ENCODE results near the gene SLC4A3. TPM values are rescaled to one million over a fixed set of nuclear protein-coding genes. Genes with fewer than 3 reads are reported as not detected.

Gene SLC4A3
- 1 to 10 TPM in 2 of 4 donors, under 1 TPM in 2; 0.34 to 2.1 (median 0.90) TPM for total RNA-seq

DNA sequence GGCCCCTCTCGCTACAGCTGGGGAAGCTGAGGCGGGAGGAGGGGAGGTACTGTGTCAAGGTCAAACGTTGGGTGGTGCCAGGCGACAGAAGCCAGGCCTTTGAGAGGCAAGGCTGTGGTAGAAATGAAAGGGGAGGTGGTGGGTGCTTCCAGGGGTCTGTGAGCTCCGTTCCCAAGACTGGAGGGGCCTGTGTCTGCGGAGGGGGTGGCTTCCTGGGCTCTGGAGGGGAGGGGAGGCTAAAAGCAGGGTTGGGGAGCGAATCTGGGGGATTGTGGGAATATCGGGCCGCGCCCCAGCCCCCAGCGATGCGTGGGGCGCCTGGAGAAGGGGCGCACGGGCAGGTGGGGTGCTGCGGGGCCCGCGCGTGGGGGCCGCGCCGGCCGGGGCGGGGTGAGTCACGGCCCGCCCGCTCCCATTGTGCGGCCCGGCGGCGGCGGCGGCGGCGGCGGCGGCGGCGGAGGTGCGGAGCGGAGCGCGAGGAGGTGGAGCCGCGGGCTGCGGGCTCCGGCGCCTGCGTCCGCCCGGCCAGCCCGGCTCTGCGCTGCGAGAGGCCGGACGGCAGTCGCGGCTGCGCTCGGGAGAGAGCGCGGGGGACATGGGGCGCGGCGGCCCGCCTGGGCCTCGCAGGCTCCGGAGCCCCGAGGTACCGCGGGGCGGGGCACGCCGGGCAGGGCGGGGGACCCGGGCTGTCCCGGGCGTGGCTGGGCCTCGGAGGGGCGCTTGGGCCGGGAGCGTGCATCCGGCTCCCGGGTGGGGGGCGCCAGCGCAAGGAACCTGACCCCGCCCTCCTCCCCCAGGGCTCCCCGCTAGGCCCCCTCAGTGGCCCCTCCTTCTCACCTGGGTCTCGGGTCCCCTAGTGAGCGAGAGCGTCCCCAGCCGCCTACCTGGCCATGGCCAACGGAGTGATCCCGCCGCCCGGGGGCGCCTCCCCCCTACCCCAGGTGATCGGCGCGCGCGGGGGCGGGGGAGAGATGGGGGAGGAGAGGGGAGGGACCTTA, at the start of gene SLC4A3:
SLC4A3 (plus strand) TSS at position 528 of the 998 bp plus-strand sequence; CDS start at position 891, 363 bp downstream.
- peak within 1 kb of the TSS; percentile 16 for H3K4me3 ChIP-seq (ENCODE audit: low read depth, poor library complexity, severe bottlenecking)
- no peak for DNase-seq (ENCODE audit: low spot score in 2 of 2)
- WGBS, 2 donors, result 9 to 10% methylated on average over 36 to 49 of the region's 103 CpGs
- TF ChIP-seq CTCF (IDR thresholded peaks at IDR 0.05), result no peak
- TF ChIP-seq POLR2A (IDR thresholded peaks at IDR 0.05), result no peak
- intact Hi-C loops (cut with DNase I; ENCODE audit: low total_unique reads), result no loop called here

GRCh38 chr2:219578811-219579613, 48.4 kb upstream of the SLC4A3 start:
- DNase-seq (ENCODE audit: low spot score in 2 of 2), result no peak
- intact Hi-C loops (cut with DNase I; ENCODE audit: low total_unique reads), result no loop called here
- TF ChIP-seq CTCF (IDR thresholded peaks at IDR 0.05), result no peak
- TF ChIP-seq POLR2A (IDR thresholded peaks at IDR 0.05), result no peak
- 79 to 82% methylated on average over 8 of the region's 8 CpGs for WGBS, 2 donors
- H3K4me3 ChIP-seq (ENCODE audit: low read depth, poor library complexity, severe bottlenecking), result no peak overlapping the region

DNA sequence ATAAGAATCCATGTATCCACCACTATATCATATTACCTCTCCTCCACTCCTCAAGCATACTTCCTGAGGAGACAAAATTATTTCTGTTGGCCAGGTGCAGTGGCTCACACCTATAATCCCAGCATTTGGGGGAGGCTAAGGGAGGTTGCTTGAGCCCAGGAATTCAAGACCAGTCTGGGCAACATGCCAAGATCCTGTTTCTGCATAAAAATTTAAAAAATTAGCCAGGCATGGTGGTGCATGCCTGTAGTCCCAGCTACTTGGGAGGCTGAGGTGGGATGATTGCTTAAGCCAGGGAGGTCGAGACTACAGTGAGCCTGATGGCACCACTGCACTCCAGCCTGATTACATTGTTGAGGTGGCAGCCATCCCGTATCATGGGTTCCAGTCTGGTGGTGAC, 46.1 kb upstream of the SLC4A3 start:
- TF ChIP-seq CTCF (IDR thresholded peaks at IDR 0.05) (no peak), POLR2A (IDR thresholded peaks at IDR 0.05) (no peak)
- no peak for DNase-seq (ENCODE audit: low spot score in 2 of 2)
- intact Hi-C loops (cut with DNase I; ENCODE audit: low total_unique reads), result no loop called here
- no peak overlapping the region for H3K4me3 ChIP-seq (ENCODE audit: low read depth, poor library complexity, severe bottlenecking)
- WGBS, 2 donors, result 74 to 83% methylated on average over 2 of the region's 2 CpGs

- no peak overlapping the region for H3K4me3 ChIP-seq (ENCODE audit: low read depth, poor library complexity, severe bottlenecking)
- 62 to 65% methylated on average over 4 of the region's 4 CpGs for WGBS, 2 donors
- no peak for DNase-seq (ENCODE audit: low spot score in 2 of 2)
- intact Hi-C loops (cut with DNase I; ENCODE audit: low total_unique reads), result no loop called here
- TF ChIP-seq POLR2A (IDR thresholded peaks at IDR 0.05) (no peak), CTCF (IDR thresholded peaks at IDR 0.05) (no peak)
Observed at GRCh38 chr2:219591091-219591490, 36.3 kb upstream of the SLC4A3 start.

DNA sequence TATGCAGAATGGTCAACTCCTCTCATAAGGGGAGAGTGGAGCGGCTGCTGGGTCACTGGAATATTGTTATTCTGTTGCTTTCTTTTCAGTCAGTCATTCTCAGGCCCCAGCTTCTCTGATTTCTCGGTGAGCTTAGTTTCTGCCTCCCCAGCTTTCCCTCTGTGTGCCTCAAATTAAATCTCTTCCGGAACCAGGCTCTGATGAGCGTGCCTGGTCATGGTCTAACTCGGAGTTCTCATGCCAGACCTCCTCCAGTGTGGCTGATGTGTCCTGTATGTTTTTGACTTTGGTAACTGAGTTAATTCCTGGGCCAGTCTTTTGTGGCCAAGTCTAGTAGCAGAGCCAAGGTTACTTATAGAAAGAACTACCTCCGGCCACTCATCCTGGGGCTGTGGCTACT, 34.7 kb upstream of the SLC4A3 start:
- intact Hi-C loops (cut with DNase I; ENCODE audit: low total_unique reads), result no loop called here
- no peak overlapping the region for H3K4me3 ChIP-seq (ENCODE audit: low read depth, poor library complexity, severe bottlenecking)
- TF ChIP-seq POLR2A (IDR thresholded peaks at IDR 0.05) (no peak), CTCF (IDR thresholded peaks at IDR 0.05) (no peak)
- 55 to 56% methylated on average over 6 of the region's 6 CpGs for WGBS, 2 donors
- no peak for DNase-seq (ENCODE audit: low spot score in 2 of 2)

Measured in lower leg skin (tissue), 4 donors.